Epidermal melanocyte (primary cell): ENCODE data around the gene MOBP.

Experiments used
- DNase-seq: peaks from one replicate; pipeline ENCODE4 v3.0.0; 2011; ENCODE audit warnings: low spot score; ENCODE audit not compliant: insufficient read length

MOBP gene

GRCh38 chr3:39497753-39498152 lies 30.3 kb downstream of the MOBP start:
- DNase-seq: no peak

- no peak for DNase-seq
Measured at GRCh38 chr3:39499651-39500273, 32.3 kb downstream of the MOBP start.

GRCh38 chr3:39501059-39501458 lies 33.6 kb downstream of the MOBP start:
- no peak for DNase-seq

DNA sequence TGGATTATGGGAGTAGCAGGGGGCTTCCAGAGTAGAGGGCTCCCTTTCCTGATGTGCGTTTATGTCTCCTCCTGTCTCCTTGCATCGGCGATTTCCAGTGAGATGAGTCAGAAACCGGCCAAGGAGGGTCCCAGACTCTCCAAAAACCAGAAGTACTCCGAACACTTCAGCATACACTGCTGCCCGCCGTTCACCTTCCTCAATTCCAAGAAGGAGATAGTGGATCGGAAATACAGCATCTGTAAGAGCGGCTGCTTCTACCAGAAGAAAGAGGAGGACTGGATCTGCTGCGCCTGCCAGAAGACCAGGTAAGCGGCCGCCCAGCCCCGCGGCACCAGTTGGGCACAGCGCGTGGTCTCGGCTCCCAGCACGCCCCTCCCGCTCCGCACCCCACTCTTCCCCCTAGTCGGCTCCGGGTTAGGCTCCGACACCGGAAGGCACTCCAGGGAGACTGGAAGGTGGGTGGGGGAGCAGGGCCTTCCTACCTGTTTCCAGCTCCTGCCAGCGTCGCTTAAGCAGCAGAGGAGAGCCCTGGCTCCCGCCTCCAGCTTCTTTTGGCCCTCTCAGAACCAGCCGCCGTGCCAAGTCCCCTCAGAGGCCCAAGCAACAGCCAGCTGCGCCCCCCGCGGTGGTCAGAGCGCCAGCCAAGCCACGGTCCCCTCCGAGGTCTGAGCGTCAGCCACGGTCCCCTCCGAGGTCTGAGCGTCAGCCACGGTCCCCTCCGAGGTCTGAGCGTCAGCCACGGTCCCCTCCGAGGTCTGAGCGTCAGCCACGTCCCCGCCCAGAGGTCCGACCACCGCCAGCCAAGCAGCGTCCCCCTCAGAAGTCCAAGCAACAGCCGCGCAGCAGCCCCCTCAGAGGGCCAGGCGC lies 34.7 kb downstream of the MOBP start:
- DNase-seq: no peak

DNA sequence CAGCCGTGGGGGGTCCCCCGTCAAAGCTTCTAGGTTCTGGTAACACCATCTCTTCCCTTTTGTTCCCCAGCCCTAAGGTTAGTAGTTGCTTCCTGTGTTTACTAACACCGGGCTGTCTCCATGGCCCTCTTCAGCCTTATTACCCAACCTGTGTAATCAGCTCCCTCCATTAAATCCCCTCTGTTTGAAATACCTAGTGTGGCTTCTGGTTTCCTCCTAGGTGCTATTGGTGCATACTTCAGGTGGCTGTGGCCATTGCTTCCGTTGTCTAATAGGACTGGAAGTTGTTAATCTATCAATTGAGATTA lies 35.3 kb downstream of the MOBP start:
- no peak for DNase-seq

DNA sequence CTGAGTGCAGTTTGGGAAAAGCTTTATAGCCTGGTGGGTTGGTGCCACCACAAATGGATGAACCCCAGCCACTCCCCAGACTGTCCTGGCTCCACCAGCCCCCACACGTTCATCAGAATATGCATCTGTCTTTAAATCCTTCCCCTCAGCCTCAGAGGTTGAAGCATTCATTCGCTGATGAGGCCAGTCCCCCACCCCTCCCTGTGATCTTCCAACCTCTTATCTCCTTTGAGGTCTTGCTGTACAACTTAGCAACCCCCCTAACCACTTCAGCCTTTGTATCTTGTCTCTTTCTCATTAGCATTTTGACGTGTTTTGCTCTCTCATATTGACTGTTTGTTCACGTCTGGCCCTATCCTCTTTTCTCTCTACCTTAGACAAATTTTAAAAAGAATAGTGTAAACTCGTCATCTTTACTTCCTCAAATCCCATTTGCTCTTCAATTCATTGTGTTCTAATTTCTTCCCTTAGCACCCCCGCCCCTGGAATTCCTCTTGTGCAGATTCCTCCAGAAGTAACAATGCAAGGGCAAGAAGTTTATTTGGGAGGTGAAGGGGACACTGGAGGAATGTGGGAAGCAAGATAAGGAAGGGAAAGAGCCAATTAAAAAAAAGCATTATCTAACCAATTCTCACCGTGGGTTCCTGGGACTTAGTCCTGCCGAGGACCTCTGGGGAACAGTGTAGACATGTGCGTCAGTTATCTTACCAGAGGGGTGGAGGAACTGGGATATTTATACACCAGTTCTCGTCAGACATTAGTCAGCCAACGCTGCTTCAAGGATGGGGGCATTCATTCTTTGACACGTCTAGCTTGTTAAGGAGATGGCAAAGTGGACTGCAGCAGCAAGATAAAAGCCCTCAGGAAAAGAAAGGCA lies 38.6 kb downstream of the MOBP start:
- DNase-seq: no peak

DNA sequence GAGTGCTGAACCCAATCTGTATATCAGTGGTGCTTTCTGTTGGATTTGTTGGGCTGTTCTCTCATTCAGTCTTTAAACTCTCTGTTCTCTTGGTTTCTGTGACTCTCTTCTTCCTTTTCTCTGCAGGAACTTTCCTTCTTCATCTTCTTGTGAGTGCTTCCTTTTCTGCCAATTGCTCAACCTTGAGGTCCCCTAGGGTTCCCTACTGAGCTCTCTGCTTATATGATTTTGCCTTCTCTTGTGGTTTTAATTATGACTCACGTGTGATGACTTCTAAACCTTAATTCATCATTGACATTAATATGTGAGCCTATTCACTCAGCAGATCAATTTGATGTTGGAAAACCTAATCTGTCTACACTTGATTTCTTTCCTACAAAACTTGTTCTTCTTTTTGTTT lies 39.4 kb downstream of the MOBP start:
- DNase-seq: no peak

- DNase-seq: no peak
Measured at GRCh38 chr3:39513791-39514369, 46.4 kb downstream of the MOBP start.

DNA sequence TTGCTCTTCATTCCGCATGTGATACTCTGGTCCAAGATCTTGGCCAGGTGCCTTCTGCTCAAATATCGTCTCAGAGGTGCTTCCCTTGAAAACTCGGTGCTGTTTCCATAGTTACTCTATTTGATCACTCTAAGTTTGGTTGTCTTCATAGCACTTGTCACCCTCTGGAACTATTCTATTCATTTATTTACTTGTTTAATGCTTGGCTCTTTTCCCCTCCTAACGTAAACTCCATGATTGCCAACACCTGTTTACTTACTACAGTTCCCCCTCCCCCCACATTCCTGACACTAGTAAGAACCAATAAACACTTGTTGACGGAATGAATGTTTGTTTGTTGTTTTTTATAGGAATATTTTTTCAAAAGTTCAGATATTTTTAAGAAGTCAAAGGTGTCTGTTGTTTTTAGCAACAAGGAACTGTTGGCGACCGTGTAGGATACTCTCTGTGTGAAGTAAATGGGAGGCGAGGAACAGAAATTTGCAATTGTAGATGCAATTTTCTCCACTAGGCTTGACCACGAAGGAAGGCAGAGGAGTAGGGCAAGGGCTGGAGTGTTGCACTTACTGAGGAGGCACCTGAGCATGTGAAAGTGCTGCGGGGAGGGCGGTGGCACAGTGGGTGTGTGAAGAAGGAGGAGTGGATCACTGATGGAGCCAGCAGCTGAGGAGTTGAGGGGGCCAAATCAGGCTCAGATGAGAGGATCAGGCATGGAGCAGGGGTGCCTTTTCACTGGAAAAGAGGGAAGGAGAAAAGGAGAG lies 48.4 kb downstream of the MOBP start:
- no peak for DNase-seq

DNA sequence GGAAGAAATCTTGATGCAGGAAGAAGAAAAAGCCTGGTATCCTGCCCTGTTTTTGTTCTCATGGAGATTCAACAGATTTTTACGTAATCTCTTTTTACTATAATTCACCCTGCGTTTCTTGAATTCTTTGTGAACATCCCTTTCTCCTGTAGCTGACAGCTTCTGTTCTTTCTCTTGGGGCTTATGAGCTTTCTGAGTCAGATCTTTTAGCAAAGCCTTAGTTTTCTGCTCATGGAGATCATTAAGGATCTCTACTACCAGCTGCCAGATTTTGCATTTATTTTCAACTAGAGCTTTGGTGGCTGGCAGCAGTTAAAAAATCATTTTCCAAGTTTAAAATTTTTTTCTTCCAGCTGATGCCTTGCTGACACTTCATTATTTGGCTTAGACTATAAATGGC lies 51.6 kb downstream of the MOBP start:
- no peak for DNase-seq

GRCh38 chr3:39519554-39520288 lies 52.2 kb downstream of the MOBP start:
- no peak for DNase-seq

GRCh38 chr3:39521456-39521855 lies 54.0 kb downstream of the MOBP start:
- DNase-seq: no peak

DNA sequence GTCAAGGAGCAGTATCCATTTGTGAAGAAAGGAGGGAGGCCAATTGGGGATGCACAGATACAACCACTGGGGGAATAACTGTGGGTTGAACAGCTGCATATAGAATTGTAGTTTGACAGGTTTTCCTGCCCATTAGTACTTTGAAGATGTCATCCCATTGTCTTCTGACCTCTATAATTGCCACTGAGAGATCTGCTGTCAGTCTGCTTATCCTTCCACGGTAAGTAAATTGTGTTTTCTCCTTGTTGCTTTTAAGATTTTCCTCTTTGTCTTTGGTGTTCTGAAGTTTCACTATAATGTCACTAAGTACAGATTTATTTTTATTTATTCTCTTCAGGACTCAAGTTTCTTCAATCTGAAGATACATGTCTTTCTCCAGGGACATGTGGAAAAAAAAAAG lies 56.6 kb downstream of the MOBP start:
- no peak for DNase-seq

DNA sequence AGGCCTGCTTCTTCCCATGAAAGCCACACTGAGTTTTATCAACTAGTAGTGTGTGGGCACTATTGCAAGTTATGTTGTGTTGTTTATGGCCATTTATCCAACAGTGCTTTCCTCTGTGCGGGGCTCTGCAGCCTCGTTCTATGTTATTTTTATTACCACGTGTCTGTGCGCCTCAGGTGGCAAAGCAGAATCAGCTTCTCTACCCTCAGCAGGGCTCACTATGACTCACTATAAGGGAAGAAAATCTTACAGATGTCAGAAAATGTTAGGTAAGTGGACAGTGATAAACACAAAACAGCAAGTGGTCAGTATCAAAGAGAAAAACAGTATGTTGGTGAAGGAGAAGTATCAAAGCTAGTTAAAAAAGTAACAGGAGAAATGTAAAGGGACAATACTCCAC lies 61.4 kb downstream of the MOBP start:
- no peak for DNase-seq

DNA sequence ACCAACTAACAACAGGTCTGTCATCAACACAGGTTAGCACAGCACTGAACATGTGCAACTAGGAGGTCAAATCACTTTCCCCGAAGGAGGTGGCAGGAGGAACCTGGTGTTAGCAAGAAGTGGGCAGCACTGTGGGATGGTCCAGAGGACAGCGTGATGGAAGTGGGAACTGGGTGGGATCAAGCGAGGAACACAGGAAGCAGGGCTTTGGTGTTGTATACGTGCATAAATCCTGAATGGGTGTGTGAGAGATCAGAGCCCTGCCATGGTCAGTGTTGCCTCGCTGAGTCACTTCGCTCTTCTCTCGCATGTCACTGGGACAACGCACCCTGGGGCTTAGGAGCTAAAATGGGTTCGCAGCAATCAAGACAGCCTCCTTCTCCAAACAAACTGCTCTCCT lies 62.1 kb downstream of the MOBP start:
- no peak for DNase-seq

- DNase-seq: no peak
Measured at GRCh38 chr3:39531066-39531465, 63.6 kb downstream of the MOBP start.

- no peak for DNase-seq
Measured at GRCh38 chr3:39531665-39532064, 64.2 kb downstream of the MOBP start.

GRCh38 chr3:39532777-39533176 lies 65.3 kb downstream of the MOBP start:
- DNase-seq: no peak

DNA sequence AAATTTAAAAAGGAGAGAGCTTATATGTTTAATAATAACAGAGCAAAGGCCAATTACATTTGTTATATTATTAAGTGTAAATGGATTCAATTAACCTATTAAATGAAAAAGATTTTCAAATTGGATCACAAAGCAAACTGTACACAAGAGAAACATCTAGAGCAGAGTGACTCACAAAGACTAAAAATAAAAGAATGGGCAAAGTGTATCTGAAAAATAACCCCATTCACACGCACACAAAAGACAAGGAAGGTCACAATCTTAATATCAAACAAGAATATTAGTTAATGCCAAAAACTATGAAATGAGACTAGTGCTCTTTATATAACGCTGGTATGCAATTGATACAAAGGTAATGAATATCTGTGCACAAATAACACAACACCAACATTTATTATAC lies 65.7 kb downstream of the MOBP start:
- no peak for DNase-seq

GRCh38 chr3:39540162-39540921 lies 72.9 kb downstream of the MOBP start:
- DNase-seq: no peak
